GM12878 (cell line): ENCODE data around the gene TESK1. TPM values are rescaled to one million over a fixed set of nuclear protein-coding genes. Genes with fewer than 3 reads are reported as not detected.

Experiments
- ATAC-seq: fragments of 200-7000 bp; cut with Tn5 transposase; 3 replicates; pipeline ENCODE4 v1.9.1; 2020; ENCODE audit warnings: mild to moderate bottlenecking, moderate library complexity
- BruUV-seq: library from RNA; stranded (reverse); fragments of 400-500 nt; replicated peaks from 2 replicates; lab custom pipeline; 2021; lab: Mats Ljungman, UMichigan
- CTCF ChIA-PET: fragments of 300-600 bp; sonication (Branson Sonifier 250); formaldehyde crosslinking; extraction: SDS; loops from one replicate; lab custom pipeline; 2021; ENCODE audit warnings: inconsistent platforms; lab: Yijun Ruan, JAX
- POLR2A ChIA-PET: fragments of 350-600 bp; formaldehyde crosslinking; extraction: SDS; loops from one replicate; lab custom pipeline; 2021; ENCODE audit warnings: inconsistent platforms; lab: Charles Lee
- RAD21 ChIA-PET: fragments of 300-600 bp; sonication (Branson Sonifier 250); formaldehyde crosslinking; loops from one replicate; lab custom pipeline; 2023; ENCODE audit warnings: antibody characterized with exemption; ENCODE audit not compliant: unreplicated experiment; lab: Charles Lee
- SMC1A ChIA-PET: fragments of 300-600 bp; sonication (Branson Sonifier 250); formaldehyde crosslinking; loops from one replicate; lab custom pipeline; 2023; ENCODE audit not compliant: unreplicated experiment, uncharacterized antibody; lab: Charles Lee
- DNase-seq: peaks from one replicate; pipeline ENCODE4 v3.0.0-alpha.2; 2011; ENCODE audit warnings: low read depth, low spot score
- FAIRE-seq: peaks from 3 replicates; lab custom pipeline; 2011; peaks lifted over from hg19 to GRCh38; lab: Jason Lieb, UNC
- H2AFZ ChIP-seq: 2 replicates; pipeline ENCODE4 v1.6.0; 2011; ENCODE audit warnings: low read depth, low read length, control low read depth; ENCODE audit not compliant: control insufficient read depth
- H3K27ac ChIP-seq: 2 replicates; pipeline ENCODE4 v1.5.1; 2011; ENCODE audit warnings: control low read depth; ENCODE audit not compliant: control insufficient read depth, insufficient read depth
- H3K27me3 ChIP-seq, 2 experiments: replicated peaks in 1 of 2; 2 replicates each; pipeline versions ENCODE4 v1.6.0 to v1.6.1; 2011; ENCODE audit warnings: low read length in 1 of 2; ENCODE audit not compliant: control insufficient read depth in 2 of 2, insufficient read depth in 2 of 2
- H3K36me3 ChIP-seq, 2 experiments: 2 replicates each; pipeline ENCODE4 v1.5.1; 2011; ENCODE audit warnings: low read length in 1 of 2; ENCODE audit not compliant: control insufficient read depth in 2 of 2, insufficient read depth in 2 of 2
- H3K4me1 ChIP-seq: 2 replicates; pipeline ENCODE4 v1.6.1; 2011; ENCODE audit warnings: mild to moderate bottlenecking, low read length, moderate library complexity, mixed read lengths; ENCODE audit not compliant: control insufficient read depth, insufficient read depth
- H3K4me2 ChIP-seq: 2 replicates; pipeline ENCODE4 v1.6.0; 2011; ENCODE audit warnings: control low read depth; ENCODE audit not compliant: control insufficient read depth, insufficient read depth
- H3K4me3 ChIP-seq: fragments of 200-600 bp; sonication (generic); 2 replicates; pipeline ENCODE4 v1.5.1; 2016
- H3K79me2 ChIP-seq: 2 replicates; pipeline ENCODE4 v1.6.0; 2011; ENCODE audit warnings: low read length; ENCODE audit not compliant: control insufficient read depth, insufficient read depth
- H3K9ac ChIP-seq: 2 replicates; pipeline ENCODE4 v1.8.0; 2011; ENCODE audit warnings: low read length, control low read depth, mixed read lengths; ENCODE audit not compliant: control insufficient read depth, insufficient read depth
- H3K9me3 ChIP-seq: replicated peaks from 3 replicates; pipeline ENCODE4 v1.5.1; 2011; ENCODE audit warnings: mild to moderate bottlenecking, low read length; ENCODE audit not compliant: control insufficient read depth, insufficient read depth
- H4K20me1 ChIP-seq: 2 replicates; pipeline ENCODE4 v1.6.0; 2011; ENCODE audit not compliant: control insufficient read depth, insufficient read depth
- BCL11A ChIP-seq: IDR thresholded peaks from 2 replicates; pipeline ENCODE4 v1.6.1; 2011; ENCODE audit warnings: low read depth, low read length
- BMI1 ChIP-seq: fragments of 450-650 bp; IDR thresholded peaks from 2 replicates; pipeline ENCODE4 v1.6.1; 2016; ENCODE audit warnings: mild to moderate bottlenecking, moderate library complexity, borderline replicate concordance
- CEBPB ChIP-seq, 2 experiments: fragments of 150-350 bp in 1 of 2; IDR thresholded peaks; 2 replicates each; pipeline ENCODE4 v1.6.1; 2012 to 2014; ENCODE audit warnings: low read depth in 2 of 2, low read length in 2 of 2, borderline replicate concordance in 1 of 2, inconsistent platforms in 1 of 2
- CHD4 ChIP-seq: fragments of 200-600 bp; sonication (generic); IDR thresholded peaks from 2 replicates; pipeline ENCODE4 v1.6.1; 2016; ENCODE audit warnings: mild to moderate bottlenecking
- EZH2 ChIP-seq: IDR thresholded peaks from 2 replicates; pipeline ENCODE4 v1.6.1; 2012; ENCODE audit warnings: low read depth, mild to moderate bottlenecking, control low read depth, inconsistent platforms, low read length, borderline replicate concordance; ENCODE audit not compliant: control insufficient read depth
- FOXK2 ChIP-seq: fragments of 450-650 bp; IDR thresholded peaks from 2 replicates; pipeline ENCODE4 v1.6.1; 2017; ENCODE audit warnings: mild to moderate bottlenecking, moderate library complexity
- GATAD2B ChIP-seq: fragments of 450-650 bp; conservative IDR thresholded peaks from 2 replicates; pipeline ENCODE4 v1.6.1; 2017; ENCODE audit warnings: low read depth, mild to moderate bottlenecking, moderate library complexity
- HCFC1 ChIP-seq: fragments of 150-350 bp; IDR thresholded peaks from 2 replicates; pipeline ENCODE4 v1.6.1; 2014; ENCODE audit warnings: low read length
- HDAC2 ChIP-seq: fragments of 200-600 bp; sonication (generic); IDR thresholded peaks from 2 replicates; pipeline ENCODE4 v1.6.1; 2017
- IKZF2 ChIP-seq, 2 experiments: fragments of 450-650 bp; IDR thresholded peaks; 2 replicates each; pipeline ENCODE4 v1.6.1; 2017; ENCODE audit warnings: mild to moderate bottlenecking in 2 of 2, moderate library complexity in 2 of 2
- IRF4 ChIP-seq: IDR thresholded peaks from 2 replicates; pipeline ENCODE4 v1.6.1; 2011; ENCODE audit warnings: low read depth, low read length
- RCOR1 ChIP-seq: conservative IDR thresholded peaks from 2 replicates; pipeline ENCODE4 v1.6.1; 2012; ENCODE audit warnings: low read depth, low read length, improper control_type of control experiment
- RFX5 ChIP-seq: IDR thresholded peaks from 2 replicates; pipeline ENCODE4 v1.6.1; 2011; ENCODE audit warnings: low read depth, low read length, improper control_type of control experiment
- SIX5 ChIP-seq: IDR thresholded peaks from 2 replicates; pipeline ENCODE4 v1.6.1; 2011; ENCODE audit warnings: mild to moderate bottlenecking, low read depth, low read length, moderate library complexity; ENCODE audit not compliant: severe bottlenecking
- STAT1 ChIP-seq: fragments of 450-650 bp; conservative IDR thresholded peaks from 2 replicates; pipeline ENCODE4 v1.6.1; 2014; ENCODE audit warnings: antibody characterized with exemption, mild to moderate bottlenecking
- STAT3 ChIP-seq: IDR thresholded peaks from 2 replicates; pipeline ENCODE4 v1.6.1; 2011; ENCODE audit warnings: low read depth, low read length, improper control_type of control experiment
- SUPT20H ChIP-seq: IDR thresholded peaks from 2 replicates; pipeline ENCODE4 v1.6.1; 2011; ENCODE audit warnings: low read depth, mild to moderate bottlenecking, low read length, moderate library complexity, borderline replicate concordance; ENCODE audit not compliant: control insufficient read depth
- YY1 ChIP-seq: IDR thresholded peaks from 2 replicates; pipeline ENCODE4 v1.6.1; 2011; ENCODE audit warnings: low read depth, mild to moderate bottlenecking, low read length
- ZNF622 ChIP-seq: fragments of 450-650 bp; IDR thresholded peaks from 2 replicates; pipeline ENCODE4 v1.6.1; 2017; ENCODE audit warnings: mild to moderate bottlenecking, inconsistent platforms
- WGBS: methylation state at CpG from one replicate; pipeline ENCODE4 v1.1.6; 2016; ENCODE audit warnings: low lambda C conversion rate; ENCODE audit not compliant: insufficient replicate concordance, insufficient coverage; ENCODE audit errors: missing lambda C conversion rate; 5-methylcytosine and 5-hydroxymethylcytosine counted together
- in situ Hi-C: fragments of 300-500 bp; cut with MboI; formaldehyde crosslinking; loops from 9 replicates; pipeline ENCODE4 v1.14.3; 2018; ENCODE audit warnings: mixed read lengths
- intact Hi-C: fragments of 100-400 bp; cut with micrococcal nuclease; formaldehyde crosslinking; loops from one replicate; pipeline ENCODE4 v1.14.2; 2022; ENCODE audit not compliant: unreplicated experiment
- polyA plus RNA-seq, 11 experiments: library from polyadenylated mRNA; depleted of rRNA in 4 of 11; unstranded in 6 of 11; stranded (reverse) in 5 of 11; fragments of >200 nt; fragmentation: Nextera tagmentation in 4 of 11; fragmentation: Illumina TruSeq in 1 of 11; extraction: Ambion mirVana in 4 of 11; extraction: Trizol in 1 of 11; gene quantifications; 1 replicate in 1 of 11; 2 replicates in 10 of 11; pipeline versions ENCODE4 v1.2.1 to v1.2.3, GENCODE V29; 2011 to 2016; ENCODE audit warnings: inconsistent platforms in 2 of 11, missing spikeins in 2 of 11, low read depth in 1 of 11
- total RNA-seq, 4 experiments: library from RNA; depleted of rRNA in 3 of 4; stranded (reverse); fragments of >200 nt in 3 of 4; fragmentation: Illumina TruSeq in 1 of 4; extraction: Trizol in 1 of 4; gene quantifications; 2 replicates each; pipeline versions ENCODE4 v1.2.1 to v1.2.3, GENCODE V29; 2013 to 2021
- TF ChIP-seq, protein P1 (sequence below): IDR thresholded peaks from 2 replicates; pipeline ENCODE4 v1.6.1; 2011; ENCODE audit warnings: mild to moderate bottlenecking, low read depth, low read length, moderate library complexity; ENCODE audit not compliant: insufficient replicate concordance
- TF ChIP-seq, protein P2 (sequence below): fragments of 150-350 bp; IDR thresholded peaks from 2 replicates; pipeline ENCODE4 v1.6.1; 2016; ENCODE audit warnings: low read depth, low read length

Gene TESK1
- total and polyA plus RNA-seq, 10 of the 15 experiments (the other 5 are each of a cell fraction or from before 2014, with no cell fraction given), result 0.16 to 19.5 (median 7.9) TPM; not detected in 1

DNA sequence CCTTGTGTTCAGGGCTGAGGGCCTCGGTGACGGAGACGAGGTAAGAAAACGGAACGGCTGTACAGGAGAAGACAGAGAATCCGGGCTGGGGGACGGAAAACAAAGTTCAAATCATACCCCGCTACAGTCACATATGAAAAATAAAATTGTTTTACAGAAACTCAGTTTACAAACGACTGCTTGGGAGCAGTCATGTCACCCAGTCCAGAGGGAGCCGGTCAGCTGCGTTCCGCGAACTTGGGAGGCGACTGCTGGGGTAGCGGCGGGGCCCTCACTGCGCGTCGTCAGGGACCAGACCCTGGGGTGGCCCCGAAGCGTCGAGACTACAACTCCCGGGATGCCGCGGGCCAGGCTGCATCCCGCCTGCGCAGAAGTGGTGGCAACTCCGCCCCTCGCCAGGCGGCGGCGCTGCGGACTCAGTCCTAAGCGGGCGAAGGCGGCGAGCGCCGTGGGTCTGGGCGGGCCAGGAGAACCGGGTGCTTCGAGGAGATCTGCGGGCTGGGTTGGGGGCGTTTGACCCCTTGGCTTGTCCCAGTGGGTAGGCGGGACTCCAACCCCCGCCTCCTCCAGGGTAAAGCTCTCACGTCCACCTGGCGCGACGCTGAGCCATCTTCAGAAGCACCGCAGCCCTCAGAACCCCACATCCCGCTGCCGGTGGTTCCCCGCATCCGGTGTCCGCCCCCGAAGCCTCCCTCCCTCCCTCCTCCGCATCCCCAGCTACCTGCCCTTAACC lies 41.6 kb downstream of the TESK1 start:
- peak; percentile 90 for ATAC-seq
- no peak for DNase-seq
- Histone ChIP-seq H3K9me3 (no peaks in the 10 kb centered on the region), H3K27ac (peak overlapping the region; percentile 89), H3K4me1 (peaks cover 27% of the 10 kb centered on the region), H3K36me3 (no peaks in the 10 kb centered on the region), H4K20me1 (no peaks in the 10 kb centered on the region), H3K9ac (peak overlapping the region; percentile 90), H3K4me3 (peak overlapping the region; percentile 96), H3K27me3 (no peaks in the 10 kb centered on the region), H2AFZ (peak overlapping the region; percentile 90), H3K4me2 (peak overlapping the region; percentile 93), H3K79me2 (peaks cover 20% of the 10 kb centered on the region)
- WGBS, result under 1% methylated on average over 57 of the region's 58 CpGs
- intact Hi-C loops, result loop anchor here (1.0 to 2.0 kb wide), 2 partner anchors 11 to 42 kb away; partner anchors contain the start of gene TESK1
- in situ Hi-C loops, result no loop called here
- no peak for FAIRE-seq
- BruUV-seq, result no TSS peak
- CTCF ChIA-PET, result interaction anchor here (0.6 to 8.8 kb wide), 36 partner anchors 10 to 575 kb away, joined by 3 to 139 read pairs (median 6); partner anchors contain the start of genes ARHGEF39, CCDC107, CD72 and CREB3
- RAD21 ChIA-PET, result interaction anchor here (0.7 to 9.6 kb wide), 31 partner anchors 10 to 236 kb away, joined by 3 to 133 read pairs (median 7); partner anchors contain the start of genes ARHGEF39, CCDC107, CREB3 and GBA2
- POLR2A ChIA-PET, result interaction anchor here (0.5 to 11.1 kb wide), 22 partner anchors 11 to 532 kb away, joined by 3 to 163 read pairs (median 4); partner anchors contain the start of genes ARHGEF39, CCDC107, CD72 and CREB3
- SMC1A ChIA-PET, result interaction anchor here (0.7 to 7.7 kb wide), 27 partner anchors 12 to 204 kb away, joined by 3 to 114 read pairs (median 5); partner anchors contain the start of genes ARHGEF39, CCDC107, CD72 and CREB3
- TF ChIP-seq SUPT20H, result no peak
- no peak for TF ChIP-seq BMI1
- TF ChIP-seq FOXK2, result no peak
- peak; percentile 80 for TF ChIP-seq SIX5
- no peak for TF ChIP-seq EZH2
- TF ChIP-seq STAT3, result no peak
- no peak for TF ChIP-seq HDAC2
- TF ChIP-seq IRF4, result peak; percentile 36; the same call in 1 of the 2 replicates
- TF ChIP-seq CHD4, result no peak
- no peak for TF ChIP-seq CEBPB (IDR thresholded peaks at IDR 0.05; ENCODE audit: borderline replicate concordance in 1 of 2, low read depth in 2 of 2, low read length in 2 of 2)
- no peak for TF ChIP-seq IKZF2 (IDR thresholded peaks at IDR 0.05)
- peak; percentile 76 for TF ChIP-seq YY1
- TF ChIP-seq, protein P1, sequence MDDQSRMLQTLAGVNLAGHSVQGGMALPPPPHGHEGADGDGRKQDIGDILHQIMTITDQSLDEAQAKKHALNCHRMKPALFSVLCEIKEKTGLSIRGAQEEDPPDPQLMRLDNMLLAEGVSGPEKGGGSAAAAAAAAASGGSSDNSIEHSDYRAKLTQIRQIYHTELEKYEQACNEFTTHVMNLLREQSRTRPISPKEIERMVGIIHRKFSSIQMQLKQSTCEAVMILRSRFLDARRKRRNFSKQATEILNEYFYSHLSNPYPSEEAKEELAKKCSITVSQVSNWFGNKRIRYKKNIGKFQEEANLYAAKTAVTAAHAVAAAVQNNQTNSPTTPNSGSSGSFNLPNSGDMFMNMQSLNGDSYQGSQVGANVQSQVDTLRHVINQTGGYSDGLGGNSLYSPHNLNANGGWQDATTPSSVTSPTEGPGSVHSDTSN, result no peak
- TF ChIP-seq RFX5, result no peak
- no peak for TF ChIP-seq STAT1
- TF ChIP-seq BCL11A, result no peak
- TF ChIP-seq, protein P2, sequence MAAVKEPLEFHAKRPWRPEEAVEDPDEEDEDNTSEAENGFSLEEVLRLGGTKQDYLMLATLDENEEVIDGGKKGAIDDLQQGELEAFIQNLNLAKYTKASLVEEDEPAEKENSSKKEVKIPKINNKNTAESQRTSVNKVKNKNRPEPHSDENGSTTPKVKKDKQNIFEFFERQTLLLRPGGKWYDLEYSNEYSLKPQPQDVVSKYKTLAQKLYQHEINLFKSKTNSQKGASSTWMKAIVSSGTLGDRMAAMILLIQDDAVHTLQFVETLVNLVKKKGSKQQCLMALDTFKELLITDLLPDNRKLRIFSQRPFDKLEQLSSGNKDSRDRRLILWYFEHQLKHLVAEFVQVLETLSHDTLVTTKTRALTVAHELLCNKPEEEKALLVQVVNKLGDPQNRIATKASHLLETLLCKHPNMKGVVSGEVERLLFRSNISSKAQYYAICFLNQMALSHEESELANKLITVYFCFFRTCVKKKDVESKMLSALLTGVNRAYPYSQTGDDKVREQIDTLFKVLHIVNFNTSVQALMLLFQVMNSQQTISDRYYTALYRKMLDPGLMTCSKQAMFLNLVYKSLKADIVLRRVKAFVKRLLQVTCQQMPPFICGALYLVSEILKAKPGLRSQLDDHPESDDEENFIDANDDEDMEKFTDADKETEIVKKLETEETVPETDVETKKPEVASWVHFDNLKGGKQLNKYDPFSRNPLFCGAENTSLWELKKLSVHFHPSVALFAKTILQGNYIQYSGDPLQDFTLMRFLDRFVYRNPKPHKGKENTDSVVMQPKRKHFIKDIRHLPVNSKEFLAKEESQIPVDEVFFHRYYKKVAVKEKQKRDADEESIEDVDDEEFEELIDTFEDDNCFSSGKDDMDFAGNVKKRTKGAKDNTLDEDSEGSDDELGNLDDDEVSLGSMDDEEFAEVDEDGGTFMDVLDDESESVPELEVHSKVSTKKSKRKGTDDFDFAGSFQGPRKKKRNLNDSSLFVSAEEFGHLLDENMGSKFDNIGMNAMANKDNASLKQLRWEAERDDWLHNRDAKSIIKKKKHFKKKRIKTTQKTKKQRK, result no peak
- no peak for TF ChIP-seq GATAD2B
- TF ChIP-seq HCFC1, result peak; percentile 91
- TF ChIP-seq ZNF622, result no peak
- TF ChIP-seq RCOR1, result no peak
